AG08395 (cell line): ENCODE measurements around the gene TBCK.

Experiments used
- DNase-seq: peaks from one replicate; pipeline ENCODE4 v3.0.0; 2012; ENCODE audit warnings: mixed read lengths, low spot score

The TBCK gene

GRCh38 chr4:106315968-106316772 is at the start of gene TBCK, which contains the start of gene AIMP1:
TSS of gene TBCK (minus strand) at chr4:106316209. CDS start at chr4:106308960, 7,249 bp downstream.
TSS of gene AIMP1 (plus strand) at chr4:106316550. CDS start at chr4:106325010, 8,460 bp downstream.
- DNase-seq = peak; percentile 83

- peak; percentile 86 for DNase-seq
These were observed 49.6 kb upstream of the TBCK start for GRCh38 chr4:106365613-106366012.

GRCh38 chr4:106364282-106364681 is 48.3 kb upstream of the TBCK start:
- DNase-seq = no peak

GRCh38 chr4:106362086-106362825 is 46.2 kb upstream of the TBCK start:
- DNase-seq = no peak

- DNase-seq = peak; percentile 55
These were observed 42.9 kb upstream of the TBCK start for GRCh38 chr4:106358899-106359298.

- DNase-seq = no peak
These were observed 39.2 kb upstream of the TBCK start for GRCh38 chr4:106355193-106355592.

- no peak for DNase-seq
These were observed 37.8 kb upstream of the TBCK start for GRCh38 chr4:106353786-106354185.

- no peak for DNase-seq
These were observed 35.0 kb upstream of the TBCK start for GRCh38 chr4:106351016-106351415.

GRCh38 chr4:106347167-106347566 is 31.2 kb upstream of the TBCK start:
- no peak for DNase-seq

- DNase-seq = peak; percentile 35
These were observed 28.6 kb upstream of the TBCK start for GRCh38 chr4:106344647-106344970.

GRCh38 chr4:106343865-106344646 is 28.0 kb upstream of the TBCK start:
- DNase-seq = no peak

GRCh38 chr4:106340774-106341173 is 24.8 kb upstream of the TBCK start:
- DNase-seq = no peak

- no peak for DNase-seq
These were observed 23.4 kb upstream of the TBCK start for GRCh38 chr4:106339431-106339830.

GRCh38 chr4:106338671-106339070 is 22.7 kb upstream of the TBCK start:
- DNase-seq = no peak

GRCh38 chr4:106337916-106338315 is 21.9 kb upstream of the TBCK start:
- DNase-seq = no peak

GRCh38 chr4:106336618-106337017 is 20.6 kb upstream of the TBCK start:
- no peak for DNase-seq

- no peak for DNase-seq
These were observed 18.9 kb upstream of the TBCK start for GRCh38 chr4:106334741-106335470.

GRCh38 chr4:106333186-106333585 is 17.2 kb upstream of the TBCK start:
- DNase-seq = no peak

- peak; percentile 59 for DNase-seq
These were observed 13.1 kb upstream of the TBCK start for GRCh38 chr4:106329041-106329618.

- no peak for DNase-seq
These were observed 9.8 kb upstream of the TBCK start for GRCh38 chr4:106325800-106326199.

GRCh38 chr4:106323119-106323518 is 7.1 kb upstream of the TBCK start:
- DNase-seq = no peak
